ENCODE results near the gene PRIM2.
"Not testable (repeated sequence)": the region's sequence is repeated elsewhere in the genome, so short reads cannot be mapped to it uniquely, and the experiment has no call there.

- not testable (repeated sequence) for TF ChIP-seq CTCF (IDR thresholded peaks at IDR 0.05); ELK1 (IDR thresholded peaks at IDR 0.05; ENCODE audit: low read depth, low read length); MAX (IDR thresholded peaks at IDR 0.05); E2F6 (IDR thresholded peaks at IDR 0.05; ENCODE audit: borderline replicate concordance, low read depth); RAD21 (conservative IDR thresholded peaks at IDR 0.05 in 1 of 2, IDR thresholded peaks at IDR 0.05 in 1 of 2); PBX3 (IDR thresholded peaks at IDR 0.05); SREBF2 (IDR thresholded peaks at IDR 0.05)
Measured at GRCh38 chr6:57308755-57309154, 8.7 kb upstream of the PRIM2 start.

Data from A549 (cell line).